NCI-H2227 (cell line): Measurements from ENCODE around the gene C1orf185.
"Not testable (repeated sequence)": the region's sequence is repeated elsewhere in the genome, so short reads cannot be mapped to it uniquely, and the experiment has no call there.

Source experiments
- DNase-seq: peaks from one replicate; lab custom pipeline; 2025; ENCODE audit not compliant: unreplicated experiment; lab: John Stamatoyannopoulos, UW

C1orf185 gene

GRCh38 chr1:51133045-51133444 is 31.0 kb downstream of the C1orf185 start:
- no peak for DNase-seq

GRCh38 chr1:51137696-51138095 is 35.7 kb downstream of the C1orf185 start:
- not testable (repeated sequence) for DNase-seq

GRCh38 chr1:51139474-51139873 is 37.4 kb downstream of the C1orf185 start:
- no peak for DNase-seq

GRCh38 chr1:51147394-51147793 is 45.4 kb downstream of the C1orf185 start:
- DNase-seq = no peak

DNA sequence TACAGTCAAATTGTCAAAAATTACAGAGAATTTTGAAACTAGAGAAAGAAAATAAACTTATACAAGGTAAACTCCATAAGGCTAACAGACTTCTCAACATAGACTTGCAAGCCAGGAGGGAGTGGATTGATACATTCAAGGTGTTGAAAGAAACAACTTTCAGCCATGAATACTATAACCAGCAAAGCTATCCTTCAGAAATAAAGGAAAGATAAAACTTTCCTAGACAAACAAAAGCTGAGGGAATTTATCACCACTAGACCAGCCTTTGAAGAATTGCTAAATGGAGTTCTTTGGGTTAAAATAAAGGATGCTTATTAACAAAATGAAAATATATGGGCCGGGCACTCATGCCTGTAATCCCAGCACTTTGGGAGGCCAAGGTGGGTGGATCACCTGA is 52.7 kb downstream of the C1orf185 start:
- DNase-seq = no peak

DNA sequence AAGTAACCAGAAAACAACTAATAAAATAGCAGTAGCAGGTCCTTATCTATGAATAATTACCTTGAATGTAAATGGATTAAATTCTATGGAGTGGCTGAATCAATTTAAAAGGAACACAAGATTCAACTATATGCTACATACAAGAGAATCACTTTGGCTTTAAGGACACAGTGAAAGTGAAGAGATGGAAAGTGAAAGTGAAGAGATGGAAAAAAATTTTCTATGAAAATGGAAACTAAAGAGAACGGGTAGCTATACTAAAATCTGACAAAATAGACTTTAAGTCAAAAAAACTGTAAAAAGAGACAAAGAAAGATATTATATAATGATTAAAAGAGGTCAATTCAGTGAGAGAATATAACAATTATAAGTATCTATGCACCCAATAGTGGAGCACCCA is 54.7 kb downstream of the C1orf185 start:
- DNase-seq = no peak

- DNase-seq = no peak
Measured at GRCh38 chr1:51157395-51157794, 55.4 kb downstream of the C1orf185 start.

DNA sequence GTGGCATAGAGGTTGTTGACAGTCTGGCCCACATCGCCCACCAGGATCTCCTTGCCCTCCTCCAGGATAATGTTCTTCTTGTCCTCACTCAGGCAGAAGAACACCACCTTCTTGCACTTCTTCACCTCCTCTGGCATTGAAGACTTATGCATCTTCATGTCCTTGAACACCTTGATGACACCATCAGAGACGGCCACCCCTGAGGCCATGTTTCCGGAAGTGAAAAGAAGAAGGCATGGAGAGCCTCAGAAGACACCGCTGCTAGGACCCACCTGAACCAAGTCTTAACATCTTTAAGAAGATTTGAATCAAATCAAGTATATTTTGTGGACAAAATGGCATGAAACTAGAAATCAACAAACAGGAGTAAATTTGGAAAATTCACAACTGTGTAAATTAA is 56.2 kb downstream of the C1orf185 start:
- no peak for DNase-seq

- not testable (repeated sequence) for DNase-seq
Measured at GRCh38 chr1:51162560-51162959, 60.5 kb downstream of the C1orf185 start.

GRCh38 chr1:51165540-51165939 is 63.5 kb downstream of the C1orf185 start:
- DNase-seq = no peak

DNA sequence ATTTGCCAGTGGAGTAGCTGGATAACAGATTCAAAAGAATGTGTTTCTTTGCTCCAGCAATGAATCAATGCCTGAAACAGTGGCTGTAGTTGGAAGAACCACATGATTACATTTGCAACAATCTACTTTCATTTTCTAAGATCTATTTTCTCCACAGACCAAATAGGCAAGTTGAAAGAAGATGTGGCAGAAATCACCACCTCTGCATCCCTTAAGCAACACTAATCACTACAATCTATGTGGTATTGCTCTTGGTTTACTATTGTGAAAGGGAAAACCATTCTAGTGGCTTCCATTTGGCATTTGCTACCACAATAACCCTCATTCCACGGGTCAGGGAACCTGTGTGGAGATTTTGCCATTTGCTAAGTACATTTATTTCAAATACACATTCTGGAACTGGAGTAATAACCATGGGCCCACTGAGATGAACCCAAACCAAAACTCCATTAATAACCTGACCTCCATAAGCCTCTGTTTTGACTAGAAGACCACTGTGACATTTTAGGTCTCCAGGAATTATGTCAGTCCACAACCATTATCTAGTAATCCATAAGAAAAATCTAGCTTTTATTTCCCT is 66.3 kb downstream of the C1orf185 start:
- DNase-seq = no peak

DNA sequence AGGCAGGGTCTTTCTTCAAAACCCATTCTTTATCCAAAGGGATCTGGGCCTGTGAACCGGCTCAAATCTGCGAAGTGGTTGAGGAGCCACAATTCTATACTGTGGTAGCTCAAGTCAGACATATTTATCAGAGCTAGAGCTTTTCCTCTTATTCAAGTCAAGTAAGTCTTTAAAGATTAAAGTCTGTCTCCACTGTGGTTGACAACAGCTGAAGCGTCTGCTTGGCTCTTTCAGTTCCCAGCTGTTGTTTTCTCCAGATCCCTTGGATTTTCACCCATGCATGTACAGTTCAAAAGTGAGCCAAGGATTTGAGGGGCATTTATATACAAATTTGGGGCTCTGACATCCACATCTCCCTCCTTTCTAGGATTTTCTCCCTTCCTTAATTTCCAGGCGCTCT is 66.9 kb downstream of the C1orf185 start:
- no peak for DNase-seq

DNA sequence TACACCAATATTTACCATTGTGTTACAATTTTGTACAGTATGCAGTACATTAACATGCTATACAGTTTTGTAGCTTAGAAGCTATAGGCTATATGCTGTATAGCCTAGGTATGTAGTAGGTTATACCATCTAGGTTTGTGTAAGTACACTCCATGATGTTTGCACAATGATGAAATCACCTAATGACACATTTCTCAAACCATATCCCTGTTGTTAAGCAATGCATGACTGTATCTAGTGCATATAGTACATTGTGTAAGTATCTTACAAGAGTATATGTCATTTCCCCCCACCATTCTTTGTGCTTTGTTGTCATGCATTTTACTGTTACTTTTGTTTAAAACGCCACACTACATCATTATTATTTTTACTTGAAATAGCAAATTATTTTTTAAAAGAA is 68.3 kb downstream of the C1orf185 start:
- no peak for DNase-seq

DNA sequence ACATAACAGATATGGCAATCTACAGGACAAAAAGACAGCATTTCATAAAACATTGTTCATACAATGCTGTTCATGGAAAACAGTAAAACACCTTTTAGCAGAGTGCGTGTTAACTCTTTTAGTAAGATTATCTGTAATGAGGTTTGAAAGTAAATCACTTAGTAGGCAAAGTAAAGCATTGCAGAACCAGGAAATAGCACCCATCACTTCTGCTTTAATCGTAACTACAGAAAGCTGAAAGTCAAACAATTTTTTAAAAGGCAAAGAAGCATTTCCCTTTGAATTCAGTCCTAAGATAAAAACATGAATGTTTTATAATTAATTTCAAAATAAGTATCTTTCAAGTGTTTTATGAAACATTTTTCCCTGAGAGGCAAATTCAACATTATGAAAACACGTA is 70.8 kb downstream of the C1orf185 start:
- DNase-seq = no peak

- no peak for DNase-seq
Measured at GRCh38 chr1:51175278-51175677, 73.2 kb downstream of the C1orf185 start.

DNA sequence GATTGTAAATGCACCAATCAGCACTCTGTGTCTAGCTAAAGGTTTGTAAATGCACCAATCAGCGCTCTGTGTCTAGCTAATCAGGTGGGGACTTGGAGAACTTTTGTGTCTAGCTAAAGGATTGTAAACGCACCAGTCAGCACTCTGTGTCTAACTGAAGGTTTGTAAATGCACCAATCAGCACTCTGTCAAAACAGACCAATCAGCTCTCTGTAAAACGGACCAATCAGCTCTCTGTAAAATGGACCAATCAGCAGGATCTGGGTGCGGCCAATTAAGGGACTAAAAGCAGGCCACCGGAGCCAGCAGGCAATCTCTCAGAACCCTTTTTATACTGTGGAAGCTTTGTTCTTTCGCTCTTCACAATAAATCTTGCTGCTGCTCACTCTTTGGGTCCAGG is 76.0 kb downstream of the C1orf185 start:
- DNase-seq = not testable (repeated sequence)

DNA sequence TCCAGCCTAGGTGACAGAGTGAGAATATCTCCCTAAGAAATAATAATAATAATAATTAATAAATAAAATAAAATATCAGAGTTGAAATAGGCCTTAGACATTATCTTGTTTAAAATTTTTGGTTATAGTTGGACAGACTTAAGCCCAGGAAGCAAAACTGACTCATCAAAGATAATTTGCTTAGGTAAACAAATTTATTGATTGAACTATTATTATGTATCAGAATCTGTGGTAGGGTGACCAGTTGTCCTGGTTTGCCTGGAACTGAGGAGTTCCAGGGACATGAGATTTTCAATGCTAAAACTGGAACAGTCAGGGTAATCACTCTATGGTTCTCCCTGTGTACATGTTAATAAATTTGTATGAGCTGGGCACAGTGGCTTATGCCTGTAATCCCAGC is 86.2 kb downstream of the C1orf185 start:
- DNase-seq = no peak

DNA sequence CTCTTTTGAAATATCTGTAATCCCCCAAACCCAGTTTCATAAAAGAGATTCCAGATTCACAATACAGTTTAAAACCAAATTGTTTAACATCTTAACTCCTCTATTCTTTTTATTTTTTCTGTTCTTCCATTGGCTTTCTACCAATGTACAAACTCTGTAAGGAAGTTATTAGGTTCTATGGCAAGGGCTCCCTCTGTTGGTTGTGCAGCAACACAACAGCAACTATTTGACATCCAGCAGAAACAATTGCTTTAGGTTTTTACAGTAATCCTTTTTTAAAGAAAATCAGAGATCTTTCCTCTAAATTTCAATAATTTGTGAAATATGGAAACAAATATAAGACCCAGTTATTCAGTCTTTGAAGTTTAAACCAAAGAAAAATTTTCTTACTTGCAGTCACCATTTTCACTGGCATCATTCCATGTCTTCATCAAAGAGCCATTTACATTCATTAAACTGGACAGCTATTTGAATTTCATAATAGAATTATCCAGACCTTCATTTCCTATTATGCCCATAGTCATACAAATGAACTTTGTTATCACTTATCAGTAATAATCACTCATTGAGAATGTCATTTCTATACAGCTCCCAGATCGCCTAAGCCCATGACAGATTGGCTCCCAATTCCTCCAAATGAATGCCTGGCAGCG is 87.5 kb downstream of the C1orf185 start:
- DNase-seq = peak; percentile 61

GRCh38 chr1:51190961-51191360 is 88.9 kb downstream of the C1orf185 start:
- DNase-seq = no peak

DNA sequence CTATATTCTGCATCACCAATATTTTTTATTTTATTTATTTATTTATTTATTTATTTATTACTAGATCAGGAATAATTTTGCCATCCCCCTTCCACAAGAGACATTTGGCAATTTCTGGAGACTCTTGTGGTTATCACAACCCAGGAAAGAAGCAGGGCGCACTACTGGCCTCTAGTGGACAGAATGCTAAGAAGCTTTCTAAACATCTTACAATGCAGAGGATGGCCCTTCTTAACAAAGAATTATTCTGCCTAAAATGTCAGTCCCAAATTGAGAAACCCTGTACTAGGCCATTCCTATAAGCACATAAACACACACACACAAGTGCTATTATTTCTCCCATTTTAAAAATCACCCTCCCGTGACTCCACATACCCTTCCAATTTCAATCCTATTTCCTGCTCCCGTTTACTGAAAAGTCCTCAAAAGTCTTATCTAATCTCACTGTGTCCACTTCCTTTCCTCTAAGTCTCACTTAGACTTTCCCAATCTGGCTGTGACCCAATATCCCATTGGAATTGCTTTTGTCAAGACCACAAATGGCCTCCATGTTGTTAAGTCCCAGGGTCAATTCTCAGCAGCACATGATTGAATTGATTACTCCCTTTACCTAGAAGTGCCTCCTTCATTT is 90.3 kb downstream of the C1orf185 start:
- peak; percentile 76 for DNase-seq

- DNase-seq = no peak
Measured at GRCh38 chr1:51193564-51193963, 91.5 kb downstream of the C1orf185 start.
